ENCODE results near the gene DIP2A.

DNA sequence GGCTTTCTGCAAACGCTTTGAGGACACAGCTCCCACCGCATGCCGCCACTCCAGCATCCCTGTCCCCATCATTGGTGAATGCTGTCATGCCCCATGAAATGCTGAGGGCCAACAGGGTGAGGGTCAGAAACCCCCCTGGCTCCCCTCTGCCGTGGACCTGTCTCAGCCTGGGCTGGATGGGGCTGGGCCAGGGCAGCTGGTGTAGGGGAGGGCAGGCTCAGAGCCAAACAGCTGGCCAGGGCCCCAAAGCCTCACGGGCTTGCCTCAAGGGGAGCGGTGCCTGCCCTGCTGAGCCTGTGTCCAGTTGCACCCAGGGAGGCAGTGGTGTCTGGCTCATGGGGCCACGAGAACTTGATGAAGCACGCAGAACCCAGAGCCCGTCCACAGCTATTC is 96.5 kb downstream of the DIP2A start:
- TF ChIP-seq, protein P1, sequence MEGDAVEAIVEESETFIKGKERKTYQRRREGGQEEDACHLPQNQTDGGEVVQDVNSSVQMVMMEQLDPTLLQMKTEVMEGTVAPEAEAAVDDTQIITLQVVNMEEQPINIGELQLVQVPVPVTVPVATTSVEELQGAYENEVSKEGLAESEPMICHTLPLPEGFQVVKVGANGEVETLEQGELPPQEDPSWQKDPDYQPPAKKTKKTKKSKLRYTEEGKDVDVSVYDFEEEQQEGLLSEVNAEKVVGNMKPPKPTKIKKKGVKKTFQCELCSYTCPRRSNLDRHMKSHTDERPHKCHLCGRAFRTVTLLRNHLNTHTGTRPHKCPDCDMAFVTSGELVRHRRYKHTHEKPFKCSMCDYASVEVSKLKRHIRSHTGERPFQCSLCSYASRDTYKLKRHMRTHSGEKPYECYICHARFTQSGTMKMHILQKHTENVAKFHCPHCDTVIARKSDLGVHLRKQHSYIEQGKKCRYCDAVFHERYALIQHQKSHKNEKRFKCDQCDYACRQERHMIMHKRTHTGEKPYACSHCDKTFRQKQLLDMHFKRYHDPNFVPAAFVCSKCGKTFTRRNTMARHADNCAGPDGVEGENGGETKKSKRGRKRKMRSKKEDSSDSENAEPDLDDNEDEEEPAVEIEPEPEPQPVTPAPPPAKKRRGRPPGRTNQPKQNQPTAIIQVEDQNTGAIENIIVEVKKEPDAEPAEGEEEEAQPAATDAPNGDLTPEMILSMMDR (IDR thresholded peaks at IDR 0.05; ENCODE audit: low read depth, low read length, poor library complexity, severe bottlenecking), result no peak
- TF ChIP-seq EZH2phosphoT487 (IDR thresholded peaks at IDR 0.05; ENCODE audit: borderline replicate concordance, low read length), result no peak
